ENCODE measurements around the gene NCOA7. TPM values are rescaled to one million over a fixed set of nuclear protein-coding genes. Genes with fewer than 3 reads are reported as not detected.
"Not testable (repeated sequence)": the region's sequence is repeated elsewhere in the genome, so short reads cannot be mapped to it uniquely, and the experiment has no call there.

Gene NCOA7
- total RNA-seq, 4 donors from 2014 or later, result 11.1 to 28.4 (median 22.1) TPM

- TF ChIP-seq POLR2A (IDR thresholded peaks at IDR 0.05) (no peak), CTCF (IDR thresholded peaks at IDR 0.05) (no peak), POLR2AphosphoS5 (IDR thresholded peaks at IDR 0.05) (no peak), EP300 (IDR thresholded peaks at IDR 0.05) (no peak)
- WGBS, result 43% methylated on average over 3 of the region's 3 CpGs
Observed at GRCh38 chr6:125910527-125910926, 119.8 kb downstream of the NCOA7 start.

GRCh38 chr6:125911051-125911451 lies 120.3 kb downstream of the NCOA7 start:
- H3K9me3 ChIP-seq; H3K27me3 ChIP-seq; H3K4me3 ChIP-seq; H3K27ac ChIP-seq; DNase-seq (ENCODE audit: low spot score in 2 of 2): not testable (repeated sequence)
- Histone ChIP-seq H3K36me3 (peaks cover 31% of the 10 kb centered on the region), H3K4me1 (peaks cover 11% of the 10 kb centered on the region)
- 76% methylated on average over 4 of the region's 4 CpGs for WGBS

More at GRCh38 chr6:125910527-125910926, 119.8 kb downstream of the NCOA7 start:
- Histone ChIP-seq H3K4me3 (no peak overlapping the region), H3K4me1 (peaks cover 11% of the 10 kb centered on the region), H3K9me3 (no peaks in the 10 kb centered on the region), H3K27ac (no peak overlapping the region), H3K27me3 (no peaks in the 10 kb centered on the region), H3K36me3 (peaks cover 26% of the 10 kb centered on the region)
- DNase-seq (ENCODE audit: low spot score in 2 of 2), result no peak

- not testable (repeated sequence) for H3K4me3 ChIP-seq; H3K27me3 ChIP-seq; DNase-seq (ENCODE audit: low spot score in 2 of 2); H3K9me3 ChIP-seq; H3K27ac ChIP-seq
- Histone ChIP-seq H3K4me1 (peaks cover 11% of the 10 kb centered on the region), H3K36me3 (peaks cover 34% of the 10 kb centered on the region)
- 58% methylated on average over 2 of the region's 2 CpGs for WGBS
Observed at GRCh38 chr6:125912430-125912829, 121.7 kb downstream of the NCOA7 start.

GRCh38 chr6:125913145-125913544 lies 122.4 kb downstream of the NCOA7 start:
- 100% methylated on average over 1 of the region's 1 CpG for WGBS
- no peak for TF ChIP-seq EP300 (IDR thresholded peaks at IDR 0.05)
- no peak for TF ChIP-seq POLR2A (IDR thresholded peaks at IDR 0.05)
- TF ChIP-seq POLR2AphosphoS5 (IDR thresholded peaks at IDR 0.05), result no peak
- TF ChIP-seq CTCF (IDR thresholded peaks at IDR 0.05), result no peak
- peaks cover 27% of the 10 kb centered on the region for H3K36me3 ChIP-seq
- no peak overlapping the region for H3K27ac ChIP-seq
- H3K4me3 ChIP-seq, result no peak overlapping the region
- no peaks in the 10 kb centered on the region for H3K9me3 ChIP-seq
- no peaks in the 10 kb centered on the region for H3K27me3 ChIP-seq
- no peak for DNase-seq (ENCODE audit: low spot score in 2 of 2)
- H3K4me1 ChIP-seq, result peaks cover 12% of the 10 kb centered on the region

- Histone ChIP-seq H3K36me3 (peaks cover 24% of the 10 kb centered on the region), H3K27me3 (no peaks in the 10 kb centered on the region)
- no peak for DNase-seq (ENCODE audit: low spot score in 2 of 2)
Observed at GRCh38 chr6:125913864-125914351, 123.1 kb downstream of the NCOA7 start.

GRCh38 chr6:125918230-125918629 lies 127.5 kb downstream of the NCOA7 start:
- no peaks in the 10 kb centered on the region for H3K27me3 ChIP-seq
- H3K36me3 ChIP-seq, result peaks cover 41% of the 10 kb centered on the region
- H3K9me3 ChIP-seq, result no peaks in the 10 kb centered on the region
- H3K27ac ChIP-seq, result peak overlapping the region; percentile 83
- H3K4me1 ChIP-seq, result peaks cover 33% of the 10 kb centered on the region
- peak overlapping the region; percentile 39 for H3K4me3 ChIP-seq
- 57% methylated on average over 4 of the region's 4 CpGs for WGBS
- no peak for DNase-seq (ENCODE audit: low spot score in 2 of 2)
- no peak for TF ChIP-seq POLR2AphosphoS5 (IDR thresholded peaks at IDR 0.05)
- no peak for TF ChIP-seq CTCF (IDR thresholded peaks at IDR 0.05)
- no peak for TF ChIP-seq EP300 (IDR thresholded peaks at IDR 0.05)
- no peak for TF ChIP-seq POLR2A (IDR thresholded peaks at IDR 0.05)

More at GRCh38 chr6:125913864-125914351, 123.1 kb downstream of the NCOA7 start:
- Histone ChIP-seq H3K9me3 (no peaks in the 10 kb centered on the region), H3K4me3 (no peak overlapping the region), H3K27ac (no peak overlapping the region), H3K4me1 (peaks cover 20% of the 10 kb centered on the region)
- WGBS, result 33% methylated on average over 5 of the region's 5 CpGs
- TF ChIP-seq POLR2A (IDR thresholded peaks at IDR 0.05), result no peak
- no peak for TF ChIP-seq CTCF (IDR thresholded peaks at IDR 0.05)
- TF ChIP-seq EP300 (IDR thresholded peaks at IDR 0.05), result no peak
- no peak for TF ChIP-seq POLR2AphosphoS5 (IDR thresholded peaks at IDR 0.05)

Data from suprapubic skin (tissue), 4 donors.